ENCODE results near the gene C14orf39. TPM values are rescaled to one million over a fixed set of nuclear protein-coding genes. Genes with fewer than 3 reads are reported as not detected.

C14orf39 gene
- total and polyA plus RNA-seq, 2 of the 13 experiments (the other 11 are each of a cell fraction or from before 2014, with no cell fraction given): not detected

GRCh38 chr14:60488175-60488574, 2.3 kb upstream of the C14orf39 start:
- ATAC-seq (no peak), FAIRE-seq (no peak), DNase-seq (ENCODE audit: low spot score) (no peak)
- Histone ChIP-seq H3K9ac (ENCODE audit: insufficient read depth, low read depth, low read length) (no peak overlapping the region), H3K4me2 (ENCODE audit: low read depth, low read length) (no peak overlapping the region), H3K4me3 (replicated peaks in 1 of 3; ENCODE audit: insufficient read depth in 1 of 3, low read depth in 2 of 3, low read length in 3 of 3) (no peak overlapping the region), H3K36me3 (replicated peaks in 1 of 2; ENCODE audit: control insufficient read depth in 1 of 2, insufficient read depth in 2 of 2, low read length in 2 of 2) (no peaks in the 10 kb centered on the region), H3K27me3 (ENCODE audit: control insufficient read depth in 1 of 2, insufficient read depth in 2 of 2, low read length in 2 of 2) (0 out of 5 replicates have a peak, but pooled peaks cover 0 to 2% of the 10 kb centered on the region in 2 experiments), H3K27ac (ENCODE audit: extremely low read length, insufficient read depth, low read length) (no peak overlapping the region), H3K9me3 (ENCODE audit: low read length) (no peaks in the 10 kb centered on the region), H2AFZ (ENCODE audit: low read length) (no peak overlapping the region), H3K4me1 (ENCODE audit: insufficient read depth, low read length) (no peaks in the 10 kb centered on the region), H3K79me2 (ENCODE audit: insufficient read depth, low read length) (no peaks in the 10 kb centered on the region), H4K20me1 (ENCODE audit: insufficient read depth, low read length) (no peaks in the 10 kb centered on the region)
- intact Hi-C loops (cut with micrococcal nuclease; ENCODE audit: unreplicated experiment) (loop anchor here (1.0 kb wide), 1 partner anchor 138 kb away; no protein-coding TSS in a partner anchor), in situ Hi-C loops (cut with HindIII; ENCODE audit: extremely low pct_ligation_motif_present, low pct_unique_long_range_greater_than_20kb) (no loop called here)
- TF ChIP-seq HBP1 (CRISPR knock-in tag; IDR thresholded peaks at IDR 0.05; ENCODE audit: low read depth) (no peak), STAG1 (CRISPR knock-in tag; IDR thresholded peaks at IDR 0.05) (peak; percentile 23; the same call in 1 of the 2 replicates)
- no TSS peak for BruUV-seq (replicated peaks)
- CTCF ChIA-PET (ENCODE audit: low intra/inter-chr PET ratio, low total read pairs): interaction anchor here (0.6 to 1.2 kb wide), 2 partner anchors 138 to 296 kb away, joined by 3 read pairs; no protein-coding TSS in a partner anchor
- POLR2A ChIA-PET: no interaction called here

GRCh38 chr14:60487211-60487610, 1.3 kb upstream of the C14orf39 start:
- Histone ChIP-seq H3K4me2 (ENCODE audit: low read depth, low read length) (no peak overlapping the region), H4K20me1 (ENCODE audit: insufficient read depth, low read length) (no peaks in the 10 kb centered on the region), H3K36me3 (replicated peaks in 1 of 2; ENCODE audit: control insufficient read depth in 1 of 2, insufficient read depth in 2 of 2, low read length in 2 of 2) (no peaks in the 10 kb centered on the region), H3K27ac (ENCODE audit: extremely low read length, insufficient read depth, low read length) (no peak overlapping the region), H3K4me1 (ENCODE audit: insufficient read depth, low read length) (no peaks in the 10 kb centered on the region), H3K4me3 (replicated peaks in 1 of 3; ENCODE audit: insufficient read depth in 1 of 3, low read depth in 2 of 3, low read length in 3 of 3) (no peak overlapping the region), H3K27me3 (ENCODE audit: control insufficient read depth in 1 of 2, insufficient read depth in 2 of 2, low read length in 2 of 2) (0 out of 5 replicates have a peak, but pooled peaks cover 0 to 2% of the 10 kb centered on the region in 2 experiments), H3K9ac (ENCODE audit: insufficient read depth, low read depth, low read length) (no peak overlapping the region), H2AFZ (ENCODE audit: low read length) (no peak overlapping the region), H3K9me3 (ENCODE audit: low read length) (no peaks in the 10 kb centered on the region), H3K79me2 (ENCODE audit: insufficient read depth, low read length) (no peaks in the 10 kb centered on the region)
- intact Hi-C loops (cut with micrococcal nuclease; ENCODE audit: unreplicated experiment): no loop called here
- in situ Hi-C loops (cut with HindIII; ENCODE audit: extremely low pct_ligation_motif_present, low pct_unique_long_range_greater_than_20kb): no loop called here
- ChIA-PET CTCF (ENCODE audit: low intra/inter-chr PET ratio, low total read pairs) (no interaction called here), POLR2A (no interaction called here)
- BruUV-seq (replicated peaks): no TSS peak
- WGBS (ENCODE audit: low lambda C conversion rate): 21% methylated on average over 2 of the region's 2 CpGs
- ATAC-seq (no peak), FAIRE-seq (no peak), DNase-seq (ENCODE audit: low spot score) (no peak)
- TF ChIP-seq ZZZ3 (CRISPR knock-in tag; IDR thresholded peaks at IDR 0.05; ENCODE audit: borderline replicate concordance): no peak
- no peak for TF ChIP-seq ZNF274 (CRISPR knock-in tag; IDR thresholded peaks at IDR 0.05)
- TF ChIP-seq ZBTB44 (CRISPR knock-in tag; IDR thresholded peaks at IDR 0.05): no peak
- TF ChIP-seq USF2 (IDR thresholded peaks at IDR 0.05; ENCODE audit: low read depth, low read length): no peak
- no peak for TF ChIP-seq USF2 (CRISPR knock-in tag; IDR thresholded peaks at IDR 0.05; ENCODE audit: borderline replicate concordance)
- TF ChIP-seq ZNF782 (CRISPR knock-in tag; IDR thresholded peaks at IDR 0.05; ENCODE audit: borderline replicate concordance): no peak
- no peak for TF ChIP-seq IKZF1 (IDR thresholded peaks at IDR 0.05)
- no peak for TF ChIP-seq DZIP1 (CRISPR knock-in tag; IDR thresholded peaks at IDR 0.05)
